ENCODE results near the gene ITSN1. TPM values are rescaled to one million over a fixed set of nuclear protein-coding genes. Genes with fewer than 3 reads are reported as not detected.
"Not testable (repeated sequence)": the region's sequence is repeated elsewhere in the genome, so short reads cannot be mapped to it uniquely, and the experiment has no call there.

Gene ITSN1
- total and polyA plus RNA-seq, 2 of the 13 experiments (the other 11 are each of a cell fraction or from before 2014, with no cell fraction given): 26.1 to 33.8 TPM

- DNase-seq (ENCODE audit: low spot score) (no peak), FAIRE-seq (no peak), ATAC-seq (no peak)
- Histone ChIP-seq H4K20me1 (ENCODE audit: insufficient read depth, low read length) (no peaks in the 10 kb centered on the region), H3K4me2 (ENCODE audit: low read depth, low read length) (no peak overlapping the region), H3K27ac (ENCODE audit: extremely low read length, insufficient read depth, low read length) (no peak overlapping the region), H3K27me3 (ENCODE audit: control insufficient read depth in 1 of 2, insufficient read depth in 2 of 2, low read length in 2 of 2) (no peaks in the 10 kb centered on the region), H3K9ac (ENCODE audit: insufficient read depth, low read depth, low read length) (no peak overlapping the region), H3K9me3 (ENCODE audit: low read length) (no peaks in the 10 kb centered on the region), H3K4me3 (replicated peaks in 1 of 3; ENCODE audit: insufficient read depth in 1 of 3, low read depth in 2 of 3, low read length in 3 of 3) (no peak overlapping the region), H3K36me3 (replicated peaks in 1 of 2; ENCODE audit: control insufficient read depth in 1 of 2, insufficient read depth in 2 of 2, low read length in 2 of 2) (peaks cover 4 to 10% of the 10 kb centered on the region in 2 experiments; a peak in 2 of 5 replicates), H3K79me2 (ENCODE audit: insufficient read depth, low read length) (no peaks in the 10 kb centered on the region), H3K4me1 (ENCODE audit: insufficient read depth, low read length) (no peaks in the 10 kb centered on the region), H2AFZ (ENCODE audit: low read length) (no peak overlapping the region)
- TF ChIP-seq PLSCR1 (CRISPR knock-in tag; IDR thresholded peaks at IDR 0.05; ENCODE audit: borderline replicate concordance) (no peak), THAP7 (CRISPR knock-in tag; IDR thresholded peaks at IDR 0.05) (no peak), TP53 (CRISPR knock-in tag; conservative IDR thresholded peaks at IDR 0.05) (no peak), MTF2 (CRISPR knock-in tag; IDR thresholded peaks at IDR 0.05; ENCODE audit: borderline replicate concordance) (no peak)
- ChIA-PET CTCF (ENCODE audit: low intra/inter-chr PET ratio, low total read pairs) (no interaction called here), POLR2A (no interaction called here)
- intact Hi-C loops (cut with micrococcal nuclease; ENCODE audit: unreplicated experiment): no loop called here
- no TSS peak for BruUV-seq (replicated peaks)
- WGBS (ENCODE audit: low lambda C conversion rate): 97% methylated on average over 7 of the region's 7 CpGs
- in situ Hi-C loops (cut with HindIII; ENCODE audit: extremely low pct_ligation_motif_present, low pct_unique_long_range_greater_than_20kb): no loop called here
These were observed 31.1 kb upstream of the ITSN1 start for GRCh38 chr21:33611006-33611744.

GRCh38 chr21:33617565-33617964, 24.7 kb upstream of the ITSN1 start:
- POLR2A ChIA-PET; H4K20me1 ChIP-seq (ENCODE audit: insufficient read depth, low read length); DNase-seq (ENCODE audit: low spot score); ATAC-seq; CTCF ChIA-PET (ENCODE audit: low intra/inter-chr PET ratio, low total read pairs); H3K9me3 ChIP-seq (ENCODE audit: low read length); H3K27me3 ChIP-seq (ENCODE audit: control insufficient read depth in 1 of 2, insufficient read depth in 2 of 2, low read length in 2 of 2); H2AFZ ChIP-seq (ENCODE audit: low read length); H3K9ac ChIP-seq (ENCODE audit: insufficient read depth, low read depth, low read length); BruUV-seq (replicated peaks); FAIRE-seq; H3K36me3 ChIP-seq (replicated peaks in 1 of 2; ENCODE audit: control insufficient read depth in 1 of 2, insufficient read depth in 2 of 2, low read length in 2 of 2); intact Hi-C loops (cut with micrococcal nuclease; ENCODE audit: unreplicated experiment); H3K4me3 ChIP-seq (replicated peaks in 1 of 3; ENCODE audit: insufficient read depth in 1 of 3, low read depth in 2 of 3, low read length in 3 of 3); H3K27ac ChIP-seq (ENCODE audit: extremely low read length, insufficient read depth, low read length); in situ Hi-C loops (cut with HindIII; ENCODE audit: extremely low pct_ligation_motif_present, low pct_unique_long_range_greater_than_20kb); H3K4me1 ChIP-seq (ENCODE audit: insufficient read depth, low read length); H3K4me2 ChIP-seq (ENCODE audit: low read depth, low read length); H3K79me2 ChIP-seq (ENCODE audit: insufficient read depth, low read length): not testable (repeated sequence)
- 96% methylated on average over 11 of the region's 11 CpGs for WGBS (ENCODE audit: low lambda C conversion rate)
